ENCODE results near the gene RTP3. TPM values are rescaled to one million over a fixed set of nuclear protein-coding genes. Genes with fewer than 3 reads are reported as not detected.

The RTP3 gene
- total RNA-seq, result not detected in 2 replicates

DNA sequence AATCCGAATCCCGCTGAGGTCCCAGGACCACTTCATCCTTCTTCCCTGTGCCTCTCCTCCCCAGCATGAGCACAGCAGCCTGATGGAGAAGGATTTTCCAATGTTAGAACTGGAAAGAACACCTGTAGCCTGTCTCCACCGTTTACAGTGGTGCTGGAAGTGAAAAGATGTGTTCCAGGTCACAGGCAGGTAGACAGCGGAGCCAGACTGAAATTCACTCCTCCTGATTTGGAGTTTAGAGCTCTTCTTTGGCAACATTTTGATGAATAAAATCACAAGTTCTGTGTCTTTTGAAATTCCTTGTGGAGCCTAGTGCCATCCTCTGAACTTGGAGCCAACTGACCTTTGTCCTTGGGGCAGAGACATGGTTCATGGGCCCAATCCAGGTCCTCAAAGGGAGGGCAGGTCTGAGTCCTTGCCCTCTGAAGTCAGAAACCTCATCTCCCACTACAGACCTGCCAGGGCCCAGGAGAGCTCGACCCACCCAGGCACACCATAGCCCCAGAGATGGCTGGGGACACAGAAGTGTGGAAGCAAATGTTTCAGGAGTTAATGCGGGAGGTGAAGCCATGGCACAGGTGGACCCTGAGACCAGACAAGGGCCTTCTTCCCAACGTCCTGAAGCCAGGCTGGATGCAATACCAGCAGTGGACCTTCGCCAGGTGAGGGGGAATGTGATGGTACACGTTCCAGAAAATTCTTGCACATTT is at the start of gene RTP3:
Gene RTP3, plus strand, starts transcription at position 421 of the 710 bp plus-strand sequence. Its CDS starts 87 bp downstream, at position 508.
- DNase-seq (ENCODE audit: low spot score), result no peak
- Mint-ChIP-seq H3K27me3 (ENCODE audit: low read depth) (peaks cover 11% of the 10 kb centered on the region), H3K4me1 (ENCODE audit: low read depth) (peaks cover 2% of the 10 kb centered on the region), H3K9me3 (no peaks in the 10 kb centered on the region), H3K27ac (no peak within 1 kb of the TSS), H3K36me3 (ENCODE audit: low read depth) (no peaks in the 10 kb centered on the region), H3K4me3 (ENCODE audit: low read depth) (no peak within 1 kb of the TSS)
- intact Hi-C loops (cut with micrococcal nuclease), result loop anchor here (2.0 kb wide), 1 partner anchor 61 kb away; no protein-coding TSS in a partner anchor

- Mint-ChIP-seq H3K4me1 (ENCODE audit: low read depth) (no peaks in the 10 kb centered on the region), H3K4me3 (ENCODE audit: low read depth) (no peak overlapping the region), H3K27me3 (ENCODE audit: low read depth) (peaks cover 28% of the 10 kb centered on the region), H3K36me3 (ENCODE audit: low read depth) (no peaks in the 10 kb centered on the region), H3K9me3 (no peaks in the 10 kb centered on the region), H3K27ac (no peak overlapping the region)
- no peak for DNase-seq (ENCODE audit: low spot score)
- intact Hi-C loops (cut with micrococcal nuclease), result no loop called here
Measured at GRCh38 chr3:46448721-46449120, 49.1 kb upstream of the RTP3 start.

GRCh38 chr3:46449755-46450552 is 47.8 kb upstream of the RTP3 start:
- H3K27me3 Mint-ChIP-seq (ENCODE audit: low read depth), result peaks cover 30% of the 10 kb centered on the region
- no peaks in the 10 kb centered on the region for H3K9me3 Mint-ChIP-seq
- no peak overlapping the region for H3K27ac Mint-ChIP-seq
- no peak overlapping the region for H3K4me3 Mint-ChIP-seq (ENCODE audit: low read depth)
- no peaks in the 10 kb centered on the region for H3K4me1 Mint-ChIP-seq (ENCODE audit: low read depth)
- no peaks in the 10 kb centered on the region for H3K36me3 Mint-ChIP-seq (ENCODE audit: low read depth)
- intact Hi-C loops (cut with micrococcal nuclease), result no loop called here
- DNase-seq (ENCODE audit: low spot score), result no peak

GRCh38 chr3:46453526-46454208 is 44.1 kb upstream of the RTP3 start:
- no peaks in the 10 kb centered on the region for H3K4me1 Mint-ChIP-seq (ENCODE audit: low read depth)
- H3K27ac Mint-ChIP-seq, result no peak overlapping the region
- no peak for DNase-seq (ENCODE audit: low spot score)
- no peak overlapping the region for H3K4me3 Mint-ChIP-seq (ENCODE audit: low read depth)
- no peaks in the 10 kb centered on the region for H3K9me3 Mint-ChIP-seq
- intact Hi-C loops (cut with micrococcal nuclease), result no loop called here
- H3K36me3 Mint-ChIP-seq (ENCODE audit: low read depth), result no peaks in the 10 kb centered on the region
- peaks cover 25% of the 10 kb centered on the region for H3K27me3 Mint-ChIP-seq (ENCODE audit: low read depth)

DNA sequence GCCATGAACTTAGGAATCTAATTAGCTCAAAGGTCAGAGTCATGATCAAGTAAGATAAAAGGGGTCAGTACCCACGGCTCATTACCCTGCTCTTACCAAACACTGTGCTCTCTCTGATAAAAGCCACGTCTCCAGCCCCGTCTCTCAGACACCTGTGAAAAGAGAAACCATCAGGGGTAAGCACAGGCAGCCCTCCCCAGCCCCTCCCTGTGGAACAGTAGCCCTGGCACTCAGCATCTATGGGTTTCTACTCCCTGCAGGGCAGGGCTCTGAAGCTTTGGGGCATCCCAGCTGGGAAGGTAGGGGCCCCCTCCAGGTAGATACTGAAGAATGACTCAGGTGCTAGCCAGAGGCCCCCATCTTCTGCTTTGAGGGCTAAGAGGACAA is 43.6 kb upstream of the RTP3 start:
- H3K4me3 Mint-ChIP-seq (ENCODE audit: low read depth), result no peak overlapping the region
- H3K9me3 Mint-ChIP-seq, result no peaks in the 10 kb centered on the region
- no peak overlapping the region for H3K27ac Mint-ChIP-seq
- H3K36me3 Mint-ChIP-seq (ENCODE audit: low read depth), result no peaks in the 10 kb centered on the region
- H3K4me1 Mint-ChIP-seq (ENCODE audit: low read depth), result no peaks in the 10 kb centered on the region
- H3K27me3 Mint-ChIP-seq (ENCODE audit: low read depth), result peaks cover 25% of the 10 kb centered on the region
- DNase-seq (ENCODE audit: low spot score), result no peak
- intact Hi-C loops (cut with micrococcal nuclease), result no loop called here

DNA sequence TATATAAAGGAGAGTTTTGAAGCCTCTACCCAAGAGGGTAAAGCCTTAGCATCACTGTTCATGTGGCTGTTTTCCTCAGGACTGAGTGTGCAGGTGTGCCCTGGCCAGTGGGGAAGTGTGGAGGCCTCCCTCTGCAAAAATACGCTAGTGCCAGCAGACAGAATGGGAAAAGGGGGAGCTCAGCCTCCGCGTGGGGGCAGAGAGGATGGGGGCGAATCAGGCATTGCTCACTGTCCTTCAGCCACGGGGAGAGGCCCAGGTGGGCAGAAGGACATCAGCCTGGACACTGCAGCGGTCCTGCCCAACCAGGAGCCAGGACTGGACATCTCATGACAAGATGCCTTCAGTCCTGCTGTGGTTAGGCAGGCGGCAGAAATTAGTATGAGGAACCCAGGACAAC is 43.2 kb upstream of the RTP3 start:
- no peaks in the 10 kb centered on the region for H3K4me1 Mint-ChIP-seq (ENCODE audit: low read depth)

GRCh38 chr3:46455231-46456115 is 42.3 kb upstream of the RTP3 start:
- Mint-ChIP-seq H3K27ac (no peak overlapping the region), H3K9me3 (no peaks in the 10 kb centered on the region), H3K4me1 (ENCODE audit: low read depth) (no peaks in the 10 kb centered on the region), H3K27me3 (ENCODE audit: low read depth) (peaks cover 35% of the 10 kb centered on the region), H3K4me3 (ENCODE audit: low read depth) (no peak overlapping the region), H3K36me3 (ENCODE audit: low read depth) (no peaks in the 10 kb centered on the region)
- intact Hi-C loops (cut with micrococcal nuclease), result no loop called here
- DNase-seq (ENCODE audit: low spot score), result no peak

More for the DNA sequence above, 43.2 kb upstream of the RTP3 start:
- H3K9me3 Mint-ChIP-seq, result no peaks in the 10 kb centered on the region
- H3K27ac Mint-ChIP-seq, result no peak overlapping the region
- DNase-seq (ENCODE audit: low spot score), result no peak
- intact Hi-C loops (cut with micrococcal nuclease), result no loop called here
- H3K27me3 Mint-ChIP-seq (ENCODE audit: low read depth), result peaks cover 28% of the 10 kb centered on the region
- H3K4me3 Mint-ChIP-seq (ENCODE audit: low read depth), result no peak overlapping the region
- no peaks in the 10 kb centered on the region for H3K36me3 Mint-ChIP-seq (ENCODE audit: low read depth)

DNA sequence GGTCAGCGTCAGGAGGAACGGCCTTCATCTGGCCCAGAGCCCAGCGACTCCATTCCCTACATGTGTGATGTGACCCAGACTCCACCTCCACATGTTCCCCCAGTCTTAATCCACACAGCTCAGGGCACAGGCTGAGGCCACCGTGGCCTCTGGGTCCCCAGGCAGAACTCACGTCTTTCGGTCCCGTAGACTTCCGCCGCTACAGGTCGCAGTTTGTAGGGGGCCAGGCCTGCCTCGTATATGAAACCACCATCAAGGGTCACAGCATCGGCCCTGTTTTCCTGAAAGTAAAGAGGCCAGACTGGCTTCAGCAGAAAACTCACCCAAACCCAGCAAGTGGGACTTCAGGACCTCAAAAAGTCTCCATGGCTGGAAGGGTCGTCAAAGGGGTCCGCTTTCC is 41.7 kb upstream of the RTP3 start:
- H3K9me3 Mint-ChIP-seq, result no peaks in the 10 kb centered on the region
- no peaks in the 10 kb centered on the region for H3K4me1 Mint-ChIP-seq (ENCODE audit: low read depth)
- DNase-seq (ENCODE audit: low spot score), result no peak
- H3K27ac Mint-ChIP-seq, result no peak overlapping the region
- H3K4me3 Mint-ChIP-seq (ENCODE audit: low read depth), result no peak overlapping the region
- intact Hi-C loops (cut with micrococcal nuclease), result no loop called here
- H3K36me3 Mint-ChIP-seq (ENCODE audit: low read depth), result no peaks in the 10 kb centered on the region
- peaks cover 38% of the 10 kb centered on the region for H3K27me3 Mint-ChIP-seq (ENCODE audit: low read depth)

DNA sequence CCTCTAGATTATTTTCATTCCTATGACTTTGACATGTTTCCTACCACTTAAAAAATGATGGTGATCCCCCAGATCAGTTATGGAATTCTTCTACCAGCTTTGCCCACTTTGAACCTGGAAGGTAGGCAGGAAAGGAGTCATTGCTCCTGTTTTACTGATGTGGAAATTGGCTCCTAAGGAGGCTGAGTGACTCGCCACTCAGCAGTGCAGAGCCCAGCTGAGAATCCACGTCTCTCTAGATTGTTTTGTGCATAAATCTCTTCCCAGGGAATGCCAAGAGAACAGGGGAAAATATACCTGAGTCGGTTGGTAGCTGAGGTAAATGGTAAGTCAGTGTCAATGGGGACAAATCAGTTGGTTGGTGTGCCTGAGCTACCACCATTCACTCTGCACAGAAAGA is 37.7 kb upstream of the RTP3 start:
- Mint-ChIP-seq H3K36me3 (ENCODE audit: low read depth) (no peaks in the 10 kb centered on the region), H3K27ac (no peak overlapping the region), H3K27me3 (ENCODE audit: low read depth) (peaks cover 51% of the 10 kb centered on the region), H3K4me1 (ENCODE audit: low read depth) (no peaks in the 10 kb centered on the region), H3K4me3 (ENCODE audit: low read depth) (no peak overlapping the region), H3K9me3 (no peaks in the 10 kb centered on the region)
- DNase-seq (ENCODE audit: low spot score), result no peak
- intact Hi-C loops (cut with micrococcal nuclease), result no loop called here

- H3K27me3 Mint-ChIP-seq (ENCODE audit: low read depth), result peaks cover 64% of the 10 kb centered on the region
- H3K4me1 Mint-ChIP-seq (ENCODE audit: low read depth), result no peaks in the 10 kb centered on the region
- intact Hi-C loops (cut with micrococcal nuclease), result no loop called here
- no peaks in the 10 kb centered on the region for H3K36me3 Mint-ChIP-seq (ENCODE audit: low read depth)
- no peak overlapping the region for H3K4me3 Mint-ChIP-seq (ENCODE audit: low read depth)
- H3K9me3 Mint-ChIP-seq, result no peaks in the 10 kb centered on the region
- no peak for DNase-seq (ENCODE audit: low spot score)
- H3K27ac Mint-ChIP-seq, result no peak overlapping the region
Measured at GRCh38 chr3:46462111-46462510, 35.7 kb upstream of the RTP3 start.

GRCh38 chr3:46462511-46462910 is 35.3 kb upstream of the RTP3 start:
- Mint-ChIP-seq H3K4me1 (ENCODE audit: low read depth) (no peaks in the 10 kb centered on the region), H3K27ac (no peak overlapping the region), H3K4me3 (ENCODE audit: low read depth) (no peak overlapping the region), H3K27me3 (ENCODE audit: low read depth) (peaks cover 65% of the 10 kb centered on the region), H3K36me3 (ENCODE audit: low read depth) (no peaks in the 10 kb centered on the region), H3K9me3 (no peaks in the 10 kb centered on the region)
- no peak for DNase-seq (ENCODE audit: low spot score)
- intact Hi-C loops (cut with micrococcal nuclease), result no loop called here

GRCh38 chr3:46463120-46463867 is 34.5 kb upstream of the RTP3 start:
- Mint-ChIP-seq H3K36me3 (ENCODE audit: low read depth) (no peaks in the 10 kb centered on the region), H3K27me3 (ENCODE audit: low read depth) (peaks cover 70% of the 10 kb centered on the region), H3K4me1 (ENCODE audit: low read depth) (no peaks in the 10 kb centered on the region), H3K9me3 (no peaks in the 10 kb centered on the region), H3K4me3 (ENCODE audit: low read depth) (no peak overlapping the region), H3K27ac (no peak overlapping the region)
- intact Hi-C loops (cut with micrococcal nuclease), result no loop called here
- DNase-seq (ENCODE audit: low spot score), result no peak
